DND-41 (cell line): ENCODE results near the gene CAMK4.

Experiments used
- EZH2 ChIP-seq: IDR thresholded peaks from 3 replicates; pipeline ENCODE4 v1.6.1; 2012; ENCODE audit warnings: borderline replicate concordance, low read depth, mild to moderate bottlenecking, moderate library complexity, low read length, inconsistent platforms; ENCODE audit not compliant: severe bottlenecking
- TF ChIP-seq, protein P1 (sequence below): IDR thresholded peaks from 2 replicates; pipeline ENCODE4 v1.5.1; 2012; ENCODE audit warnings: borderline replicate concordance, low read length, moderate library complexity, mild to moderate bottlenecking; ENCODE audit not compliant: poor library complexity, severe bottlenecking; ENCODE audit errors: extremely low read depth

DNA sequence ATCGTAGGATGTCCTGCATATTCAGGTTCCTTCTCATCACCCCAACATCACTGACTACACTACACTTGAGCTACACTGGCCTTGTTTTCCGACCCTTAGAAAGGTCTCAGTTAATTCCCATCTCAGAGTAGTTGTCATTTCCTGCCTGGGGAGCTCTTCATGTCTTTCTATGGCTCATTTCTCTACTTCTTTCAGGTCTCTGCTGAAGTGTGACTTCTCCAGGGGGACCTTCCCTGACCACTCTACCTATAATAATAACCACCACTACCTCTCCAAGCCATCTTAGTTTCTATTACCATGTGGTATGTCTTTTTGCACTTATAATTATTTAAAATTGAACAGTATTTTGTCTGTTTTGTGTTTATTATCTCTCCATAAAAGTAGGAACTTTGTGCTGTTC is 174.9 kb downstream of the CAMK4 start:
- no peak for TF ChIP-seq EZH2
- TF ChIP-seq, protein P1, sequence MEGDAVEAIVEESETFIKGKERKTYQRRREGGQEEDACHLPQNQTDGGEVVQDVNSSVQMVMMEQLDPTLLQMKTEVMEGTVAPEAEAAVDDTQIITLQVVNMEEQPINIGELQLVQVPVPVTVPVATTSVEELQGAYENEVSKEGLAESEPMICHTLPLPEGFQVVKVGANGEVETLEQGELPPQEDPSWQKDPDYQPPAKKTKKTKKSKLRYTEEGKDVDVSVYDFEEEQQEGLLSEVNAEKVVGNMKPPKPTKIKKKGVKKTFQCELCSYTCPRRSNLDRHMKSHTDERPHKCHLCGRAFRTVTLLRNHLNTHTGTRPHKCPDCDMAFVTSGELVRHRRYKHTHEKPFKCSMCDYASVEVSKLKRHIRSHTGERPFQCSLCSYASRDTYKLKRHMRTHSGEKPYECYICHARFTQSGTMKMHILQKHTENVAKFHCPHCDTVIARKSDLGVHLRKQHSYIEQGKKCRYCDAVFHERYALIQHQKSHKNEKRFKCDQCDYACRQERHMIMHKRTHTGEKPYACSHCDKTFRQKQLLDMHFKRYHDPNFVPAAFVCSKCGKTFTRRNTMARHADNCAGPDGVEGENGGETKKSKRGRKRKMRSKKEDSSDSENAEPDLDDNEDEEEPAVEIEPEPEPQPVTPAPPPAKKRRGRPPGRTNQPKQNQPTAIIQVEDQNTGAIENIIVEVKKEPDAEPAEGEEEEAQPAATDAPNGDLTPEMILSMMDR, result no peak
